CD4-positive, alpha-beta T cell treated with Interleukin-6 at 100 ng/mL for 8 hours (primary cell): Measurements from ENCODE around the gene SMAD9.

ENCODE experiments used
- DNase-seq: peaks from one replicate; pipeline ENCODE4 v3.0.0-alpha.2; 2020; ENCODE audit warnings: mixed read lengths, low spot score

SMAD9 gene

GRCh38 chr13:36919833-36920615 lies at the start of gene SMAD9:
Gene SMAD9, minus strand, starts transcription at chr13:36920238. Its CDS starts 40,549 bp downstream, at chr13:36879689.
- DNase-seq, result no peak

- DNase-seq, result no peak
Measured at GRCh38 chr13:36966404-36966803, 46.4 kb upstream of the SMAD9 start.

DNA sequence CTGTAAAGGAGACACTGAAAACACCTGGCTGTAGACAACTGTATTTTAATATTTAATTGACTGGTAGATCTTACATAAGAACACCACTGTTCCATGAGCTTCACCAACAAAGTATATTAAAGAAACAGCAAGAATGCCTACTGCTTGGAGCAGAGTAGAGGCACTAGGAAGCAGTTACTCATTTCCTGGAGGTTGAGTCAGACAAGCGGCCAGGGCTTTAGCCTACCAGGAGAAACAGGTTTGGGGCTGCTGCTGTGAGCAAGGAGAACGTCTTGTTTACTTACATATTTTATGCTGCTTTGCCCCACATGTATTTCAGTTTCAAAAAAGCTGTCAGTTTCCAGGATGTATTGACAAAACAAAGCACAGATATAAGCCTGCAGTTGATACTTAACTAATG lies 45.7 kb upstream of the SMAD9 start:
- no peak for DNase-seq

DNA sequence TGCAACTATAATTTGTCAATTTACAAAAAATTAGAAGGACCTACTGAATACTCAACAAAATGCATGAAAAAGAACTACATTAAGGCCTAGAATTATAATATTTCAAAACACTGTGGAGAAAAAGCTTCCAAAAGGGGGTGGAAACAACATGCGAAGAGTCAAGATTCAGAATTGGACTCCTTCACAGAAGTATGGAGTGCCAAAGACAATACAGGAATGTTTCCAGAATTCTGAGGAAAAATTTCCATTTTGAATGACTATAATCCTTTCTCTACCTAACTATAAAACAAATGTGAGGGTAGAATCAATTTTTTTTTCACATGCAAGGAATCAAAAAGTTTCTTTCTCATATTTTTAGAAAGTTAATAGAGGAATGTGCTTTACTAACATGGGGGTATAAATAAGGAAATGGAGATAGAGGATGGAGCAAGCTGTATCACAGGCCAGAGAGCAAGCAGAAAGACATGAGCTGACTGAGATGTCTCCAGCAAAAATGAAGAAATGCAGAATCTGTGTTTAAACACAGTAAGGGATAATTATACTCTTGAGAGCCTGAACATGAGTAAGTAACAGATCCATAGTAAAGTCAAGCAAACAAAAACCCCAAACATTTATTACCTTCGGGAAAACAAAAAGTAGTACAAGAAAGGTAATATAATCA lies 39.5 kb upstream of the SMAD9 start:
- DNase-seq, result no peak

DNA sequence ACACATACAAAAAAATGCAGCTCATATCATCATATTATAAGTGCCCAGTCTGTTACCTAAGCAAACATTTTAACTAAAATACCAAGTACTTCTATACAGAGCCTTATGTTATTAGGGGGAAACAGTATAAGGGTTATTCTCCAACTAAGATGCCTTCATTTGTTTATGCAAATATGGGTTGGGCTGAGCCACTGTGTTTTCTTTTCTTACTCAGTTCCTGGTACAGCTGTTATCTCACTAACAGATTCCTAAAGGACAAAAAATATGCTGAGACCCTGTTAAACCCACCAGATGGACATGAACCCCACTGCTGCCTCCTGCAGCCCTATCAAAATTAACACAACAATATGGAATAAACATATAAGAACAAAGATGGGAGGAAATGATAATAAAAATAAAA lies 34.5 kb upstream of the SMAD9 start:
- no peak for DNase-seq

GRCh38 chr13:36950920-36951319 lies 30.9 kb upstream of the SMAD9 start:
- DNase-seq, result no peak

DNA sequence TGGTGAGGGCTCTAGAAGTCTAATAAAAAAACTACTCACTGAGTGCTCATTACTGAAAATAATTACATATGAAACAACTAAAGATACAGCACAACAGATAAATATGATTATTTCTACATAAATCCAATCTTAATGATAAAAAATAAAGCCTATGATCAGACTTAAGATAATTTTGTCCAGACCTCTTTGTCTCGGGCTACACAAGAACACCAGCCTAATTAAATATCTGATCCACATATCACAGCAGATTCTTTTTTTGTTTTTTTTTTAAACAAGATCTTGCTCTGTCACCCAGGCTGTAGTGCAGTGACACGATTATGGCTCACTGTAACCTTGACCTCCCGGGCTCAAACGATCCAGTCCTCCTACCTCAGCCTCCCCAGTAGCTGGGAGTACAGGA lies 30.3 kb upstream of the SMAD9 start:
- DNase-seq, result no peak

GRCh38 chr13:36945078-36945477 lies 25.0 kb upstream of the SMAD9 start:
- no peak for DNase-seq

- DNase-seq, result no peak
Measured at GRCh38 chr13:36925603-36926002, 5.6 kb upstream of the SMAD9 start.

GRCh38 chr13:36924001-36924400 lies 4.0 kb upstream of the SMAD9 start:
- DNase-seq, result no peak

- DNase-seq, result no peak
Measured at GRCh38 chr13:36921631-36922301, 1.7 kb upstream of the SMAD9 start.

GRCh38 chr13:36920616-36921185 lies 663 bp upstream of the SMAD9 start:
- no peak for DNase-seq

- no peak for DNase-seq
Measured at GRCh38 chr13:36919171-36919832, 736 bp downstream of the SMAD9 start.

DNA sequence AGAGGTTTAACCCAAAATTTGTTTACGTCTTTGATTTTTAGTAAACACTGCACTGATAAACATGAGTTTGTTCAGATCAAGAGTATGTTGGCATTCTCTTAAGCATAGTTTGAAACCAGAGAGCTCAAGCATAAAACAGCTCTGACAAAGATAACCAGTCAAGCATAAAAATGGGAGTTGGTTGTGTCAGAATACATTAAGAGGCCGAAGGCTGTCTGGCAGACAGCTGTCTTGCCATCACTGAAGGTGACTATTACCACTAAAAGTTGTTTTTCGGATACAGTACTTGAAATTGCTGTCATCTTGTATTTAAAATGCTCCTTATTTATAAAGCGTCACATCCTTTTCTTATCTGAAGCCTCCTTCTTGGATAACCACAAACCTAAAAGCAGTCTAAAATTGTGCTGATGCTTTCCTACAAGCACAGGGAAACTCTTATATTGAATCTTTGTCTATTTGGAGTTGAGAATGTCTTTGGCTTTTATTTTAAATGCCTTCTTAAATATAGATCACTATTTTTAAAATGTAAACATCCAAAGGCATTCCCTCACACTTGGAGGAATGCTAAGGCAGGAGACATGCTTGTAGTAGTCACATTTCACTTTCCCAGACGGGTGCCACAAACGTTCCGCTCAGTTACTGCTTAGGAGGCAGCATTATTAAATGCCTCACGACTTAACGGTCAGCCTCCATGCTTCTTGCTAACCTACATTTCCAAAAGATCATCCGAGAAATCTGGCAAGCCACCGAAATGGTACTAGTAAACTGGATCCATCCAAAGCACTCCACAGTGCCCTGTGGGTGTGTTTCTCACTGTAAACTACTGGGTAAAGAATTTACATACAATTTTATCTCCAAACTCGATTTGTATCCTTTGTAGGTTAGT lies 1.5 kb downstream of the SMAD9 start:
- no peak for DNase-seq

DNA sequence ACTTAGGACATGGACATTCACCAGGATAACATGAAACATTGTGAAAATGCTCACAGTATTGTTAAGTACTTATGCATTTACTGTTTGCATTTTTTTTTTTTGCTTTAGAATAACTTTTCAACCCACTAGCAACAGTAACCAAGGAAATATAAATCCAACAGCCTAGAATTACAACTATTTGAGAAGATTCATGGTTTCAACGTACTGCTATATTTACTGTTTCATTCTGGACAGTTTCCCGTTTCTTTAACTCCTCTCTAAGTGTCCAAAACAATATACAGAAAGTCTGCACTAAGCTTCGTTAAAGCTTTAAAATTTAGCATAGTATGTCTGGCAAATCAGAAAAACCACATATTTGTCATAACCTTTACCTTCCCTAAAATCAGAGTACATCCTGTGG lies 2.7 kb downstream of the SMAD9 start:
- no peak for DNase-seq

DNA sequence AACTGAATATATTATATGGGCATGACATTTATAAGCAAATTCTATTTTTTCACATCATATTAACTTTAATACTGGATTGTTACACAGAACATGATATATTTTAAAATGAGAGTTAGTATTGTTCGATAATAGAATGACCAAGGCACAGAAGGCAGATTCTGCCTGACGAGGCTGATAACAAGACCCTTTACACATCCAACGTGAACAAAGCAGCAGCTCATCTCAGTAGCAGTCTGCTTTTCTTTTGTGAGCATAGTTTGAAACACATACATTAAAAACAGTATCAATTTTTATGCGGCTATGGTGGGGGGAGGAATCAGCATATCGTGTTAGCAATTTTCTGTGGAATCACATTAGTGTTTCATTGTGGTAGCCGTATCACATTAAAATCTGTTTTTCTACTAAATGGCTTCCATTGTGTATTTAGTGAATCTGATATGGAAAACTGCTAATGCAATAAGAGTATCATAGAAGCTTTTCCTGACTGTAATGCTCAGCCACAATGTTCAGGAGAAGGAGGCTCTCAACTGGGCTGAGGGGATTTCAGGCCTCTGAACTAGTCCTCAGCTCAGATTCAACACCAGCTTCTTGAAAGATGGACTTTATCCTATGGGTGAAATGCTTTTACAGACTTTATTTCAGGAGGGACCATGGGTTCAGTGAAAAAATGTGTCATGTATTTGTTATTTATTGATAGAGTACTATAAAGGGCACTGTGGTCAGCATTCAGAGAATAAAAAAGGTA lies 4.0 kb downstream of the SMAD9 start:
- no peak for DNase-seq

DNA sequence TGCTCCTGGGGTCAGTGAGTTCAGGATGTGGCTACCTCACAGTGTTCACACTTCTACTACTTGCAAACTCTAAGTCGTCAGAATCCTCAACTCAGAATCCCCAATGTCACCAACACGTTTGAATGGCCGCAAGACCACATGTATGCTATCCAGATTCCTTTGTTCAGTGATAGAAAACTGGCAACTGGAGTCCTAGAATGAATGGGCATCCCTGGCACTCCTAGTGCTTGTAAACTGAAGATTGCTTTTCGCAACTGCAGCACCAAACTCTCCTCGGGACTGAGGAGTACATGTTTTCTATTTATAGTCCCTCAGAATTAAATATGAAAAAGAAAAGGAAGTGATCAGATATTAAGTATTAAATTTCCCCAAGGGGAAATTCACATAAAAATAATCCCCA lies 4.9 kb downstream of the SMAD9 start:
- no peak for DNase-seq

DNA sequence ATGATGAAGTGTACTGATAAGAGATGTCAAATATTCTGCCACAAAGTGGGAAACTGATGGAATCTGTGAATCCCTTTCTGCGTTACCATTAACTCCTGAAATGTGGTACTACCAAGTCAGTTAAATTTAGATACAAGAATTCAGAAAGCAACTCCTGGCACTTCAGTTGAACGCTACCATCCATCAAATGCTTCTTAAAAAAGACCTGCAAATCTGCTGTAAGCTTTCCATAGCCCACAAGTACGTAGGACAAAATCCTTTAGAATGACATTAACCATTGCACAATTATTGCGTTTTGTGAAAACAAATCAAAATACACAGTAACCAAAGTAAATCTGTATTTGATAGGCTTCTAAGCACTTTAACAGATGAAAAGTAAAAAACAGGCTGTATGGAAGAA lies 5.4 kb downstream of the SMAD9 start:
- no peak for DNase-seq

GRCh38 chr13:36913463-36913862 lies 6.6 kb downstream of the SMAD9 start:
- DNase-seq, result no peak

DNA sequence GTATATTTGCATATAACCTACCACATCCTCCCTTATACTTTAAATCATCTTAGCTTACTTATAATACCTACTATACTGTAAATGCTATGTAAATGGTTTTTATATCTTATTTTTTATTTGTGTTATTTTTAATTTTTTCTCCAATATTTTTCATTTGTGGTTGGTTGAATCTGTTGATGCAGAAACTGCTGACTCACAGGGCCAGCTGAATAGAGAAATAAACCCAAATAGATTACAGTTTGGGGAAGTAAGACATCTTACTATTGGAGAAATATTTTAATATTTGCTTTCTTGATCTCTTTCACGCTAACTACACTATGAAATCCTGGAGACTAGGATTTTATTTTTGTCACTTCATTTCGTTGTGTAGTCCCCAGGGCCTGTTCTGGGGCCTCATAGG lies 7.1 kb downstream of the SMAD9 start:
- no peak for DNase-seq

DNA sequence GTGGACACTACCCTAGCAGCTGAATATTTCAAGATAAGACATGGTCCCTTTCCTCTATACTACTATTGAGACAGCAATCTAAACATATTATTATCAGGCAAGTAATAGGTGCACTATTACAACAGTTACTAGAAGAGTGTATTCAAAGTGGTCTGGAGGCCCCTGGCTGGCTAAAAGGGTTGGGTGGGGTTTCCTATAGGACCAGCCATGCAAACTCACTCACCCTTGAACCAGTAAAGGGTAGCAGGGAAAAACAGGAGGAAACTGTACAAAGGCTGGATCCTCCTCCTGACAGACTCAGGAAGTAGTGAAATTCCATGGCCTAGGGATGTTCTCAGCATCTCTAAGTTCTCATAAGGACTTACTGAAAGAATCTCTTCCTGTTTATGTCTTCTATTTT lies 7.7 kb downstream of the SMAD9 start:
- no peak for DNase-seq
